Body of pancreas (tissue), 4 donors: ENCODE results near the gene WSB2. TPM values are rescaled to one million over a fixed set of nuclear protein-coding genes. Genes with fewer than 3 reads are reported as not detected.

ENCODE experiments used
- ATAC-seq: fragments of 150-250 bp; one replicate; pipeline ENCODE4 v1.9.1; 2016
- DNase-seq, 4 donors: peaks; one replicate each; pipeline ENCODE4 v3.0.0-alpha.2; 2019
- H3K27ac ChIP-seq, 4 donors: fragments of 200-600 bp; sonication (generic); 1 replicate in 3 of 4; 2 replicates in 1 of 4; pipeline versions ENCODE4 v1.5.1 to v1.6.1; 2016 to 2019; ENCODE audit warnings: mild to moderate bottlenecking in 1 of 4, mixed read lengths in 1 of 4, moderate library complexity in 1 of 4
- H3K27me3 ChIP-seq, 2 donors: fragments of 200-600 bp; sonication (generic); one replicate each; pipeline ENCODE4 v1.6.0; 2016; ENCODE audit warnings: mild to moderate bottlenecking in 1 of 2
- H3K36me3 ChIP-seq, 2 donors: fragments of 200-600 bp; sonication (generic); replicated peaks in 1 of 2; 2 replicates each; pipeline ENCODE4 v1.5.1; 2016; ENCODE audit warnings: low read depth in 2 of 2; ENCODE audit not compliant: insufficient read depth in 1 of 2
- H3K4me1 ChIP-seq: fragments of 200-600 bp; sonication (generic); one replicate; pipeline ENCODE4 v1.6.0; 2016
- H3K4me3 ChIP-seq, 2 donors: fragments of 200-600 bp; sonication (generic); 1 replicate in 1 of 2; 2 replicates in 1 of 2; pipeline ENCODE4 v1.5.1; 2016 to 2019
- H3K9me3 ChIP-seq, 3 donors: fragments of 200-600 bp; sonication (generic); 1 replicate in 2 of 3; 2 replicates in 1 of 3; pipeline ENCODE4 v1.5.1; 2016
- CTCF ChIP-seq, 7 experiments: fragments of 450-650 bp in 4 of 7; fragments of 200-600 bp in 3 of 7; sonication (generic) in 3 of 7; IDR thresholded peaks; one replicate each; pipeline ENCODE4 v1.5.1; 2016 to 2019; ENCODE audit warnings: antibody characterized with exemption in 7 of 7
- POLR2A ChIP-seq, 3 donors: fragments of 450-650 bp; IDR thresholded peaks; one replicate each; pipeline ENCODE4 v1.6.1; 2016; ENCODE audit warnings: antibody characterized with exemption in 3 of 3, mild to moderate bottlenecking in 2 of 3
- WGBS, 2 donors: methylation state at CpG; one replicate each; pipeline ENCODE4 v1.1.5; 2017; 5-methylcytosine and 5-hydroxymethylcytosine counted together
- intact Hi-C: fragments of 100-400 bp; cut with DNase I; formaldehyde crosslinking; loops from one replicate; pipeline ENCODE4 v1.15.1; 2023
- total RNA-seq, 2 donors: library from RNA; depleted of rRNA; stranded (reverse); fragments of >200 nt; gene quantifications; one replicate each; pipeline ENCODE4 v1.1.0, GENCODE V29; 2016

WSB2 gene
- total RNA-seq, 2 donors from 2014 or later: 28.7 to 48.0 TPM

GRCh38 chr12:118055865-118056773 lies 4.9 kb downstream of the WSB2 start:
- DNase-seq (peak in 3 of 4 donors; percentile 25 to 55 (median 53)), ATAC-seq (no peak)
- Histone ChIP-seq H3K27ac (peak overlapping the region; percentile 42 to 90 (median 50)), H3K4me1 (peaks cover 76% of the 10 kb centered on the region), H3K27me3 (no peaks in the 10 kb centered on the region), H3K4me3 (no peak overlapping the region), H3K36me3 (no peaks in the 10 kb centered on the region), H3K9me3 (no peaks in the 10 kb centered on the region)
- 54 to 57% methylated on average over 13 of the region's 13 CpGs for WGBS, 2 donors
- TF ChIP-seq CTCF (IDR thresholded peaks at IDR 0.05) (no peak), POLR2A (IDR thresholded peaks at IDR 0.05) (no peak)
- intact Hi-C loops: no loop called here

GRCh38 chr12:118055144-118055557 lies 5.8 kb downstream of the WSB2 start:
- Histone ChIP-seq H3K36me3 (peaks cover 0 to 3% of the 10 kb centered on the region in 2 donors), H3K27ac (peak overlapping the region in 3 of 4 donors; percentile 64 to 90 (median 78))

GRCh38 chr12:118053071-118053985 lies 7.7 kb downstream of the WSB2 start:
- 84 to 87% methylated on average over 10 of the region's 10 CpGs for WGBS, 2 donors
- no peak for TF ChIP-seq POLR2A (IDR thresholded peaks at IDR 0.05)
- no peak for TF ChIP-seq CTCF (IDR thresholded peaks at IDR 0.05)
- Histone ChIP-seq H3K4me1 (peaks cover 59% of the 10 kb centered on the region), H3K36me3 (peaks cover 0 to 3% of the 10 kb centered on the region in 2 donors), H3K27me3 (no peaks in the 10 kb centered on the region), H3K9me3 (no peaks in the 10 kb centered on the region), H3K27ac (peak overlapping the region; percentile 77 to 90 (median 84)), H3K4me3 (no peak overlapping the region)
- intact Hi-C loops: no loop called here
- ATAC-seq (no peak), DNase-seq (no peak)

More at GRCh38 chr12:118055144-118055557, 5.8 kb downstream of the WSB2 start:
- TF ChIP-seq POLR2A (IDR thresholded peaks at IDR 0.05) (no peak), CTCF (IDR thresholded peaks at IDR 0.05) (peak; percentile 17 to 52 (median 40))
- DNase-seq (peak; percentile 45 to 58 (median 54)), ATAC-seq (no peak)
- intact Hi-C loops: no loop called here
- Histone ChIP-seq H3K27me3 (no peaks in the 10 kb centered on the region), H3K4me3 (no peak overlapping the region), H3K4me1 (peaks cover 76% of the 10 kb centered on the region), H3K9me3 (no peaks in the 10 kb centered on the region)
- 37 to 46% methylated on average over 2 of the region's 2 CpGs for WGBS, 2 donors

- peak; percentile 97 for ATAC-seq
- Histone ChIP-seq H3K27me3 (no peaks in the 10 kb centered on the region), H3K27ac (peak overlapping the region; percentile 77 to 90 (median 84)), H3K4me3 (no peak overlapping the region), H3K9me3 (no peaks in the 10 kb centered on the region), H3K36me3 (peaks cover 0 to 3% of the 10 kb centered on the region in 2 donors), H3K4me1 (peaks cover 54% of the 10 kb centered on the region)
- TF ChIP-seq POLR2A (IDR thresholded peaks at IDR 0.05): peak in 2 of 3 donors; percentile 30 to 35
- TF ChIP-seq CTCF (IDR thresholded peaks at IDR 0.05): no peak
- peak; percentile 85 to 94 (median 90) for DNase-seq
- 31 to 34% methylated on average over 14 of the region's 14 CpGs for WGBS, 2 donors
- intact Hi-C loops: no loop called here
Observed at GRCh38 chr12:118052324-118053070, 8.5 kb downstream of the WSB2 start.
